GM12874 (cell line): ENCODE data around the gene TMEM61.

ENCODE experiments used
- TF ChIP-seq, protein P1 (sequence below): IDR thresholded peaks from 2 replicates; pipeline ENCODE4 v1.5.1; 2011; ENCODE audit warnings: low read depth, mild to moderate bottlenecking, control low read depth, low read length, moderate library complexity; ENCODE audit not compliant: insufficient read depth

The TMEM61 gene

GRCh38 chr1:54952950-54953718 lies 27.3 kb upstream of the TMEM61 start:
- TF ChIP-seq, protein P1, sequence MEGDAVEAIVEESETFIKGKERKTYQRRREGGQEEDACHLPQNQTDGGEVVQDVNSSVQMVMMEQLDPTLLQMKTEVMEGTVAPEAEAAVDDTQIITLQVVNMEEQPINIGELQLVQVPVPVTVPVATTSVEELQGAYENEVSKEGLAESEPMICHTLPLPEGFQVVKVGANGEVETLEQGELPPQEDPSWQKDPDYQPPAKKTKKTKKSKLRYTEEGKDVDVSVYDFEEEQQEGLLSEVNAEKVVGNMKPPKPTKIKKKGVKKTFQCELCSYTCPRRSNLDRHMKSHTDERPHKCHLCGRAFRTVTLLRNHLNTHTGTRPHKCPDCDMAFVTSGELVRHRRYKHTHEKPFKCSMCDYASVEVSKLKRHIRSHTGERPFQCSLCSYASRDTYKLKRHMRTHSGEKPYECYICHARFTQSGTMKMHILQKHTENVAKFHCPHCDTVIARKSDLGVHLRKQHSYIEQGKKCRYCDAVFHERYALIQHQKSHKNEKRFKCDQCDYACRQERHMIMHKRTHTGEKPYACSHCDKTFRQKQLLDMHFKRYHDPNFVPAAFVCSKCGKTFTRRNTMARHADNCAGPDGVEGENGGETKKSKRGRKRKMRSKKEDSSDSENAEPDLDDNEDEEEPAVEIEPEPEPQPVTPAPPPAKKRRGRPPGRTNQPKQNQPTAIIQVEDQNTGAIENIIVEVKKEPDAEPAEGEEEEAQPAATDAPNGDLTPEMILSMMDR = no peak

GRCh38 chr1:54953846-54954245 lies 26.6 kb upstream of the TMEM61 start:
- TF ChIP-seq, protein P1 = no peak

GRCh38 chr1:54955359-54955758 lies 25.1 kb upstream of the TMEM61 start:
- TF ChIP-seq, protein P1 = no peak

DNA sequence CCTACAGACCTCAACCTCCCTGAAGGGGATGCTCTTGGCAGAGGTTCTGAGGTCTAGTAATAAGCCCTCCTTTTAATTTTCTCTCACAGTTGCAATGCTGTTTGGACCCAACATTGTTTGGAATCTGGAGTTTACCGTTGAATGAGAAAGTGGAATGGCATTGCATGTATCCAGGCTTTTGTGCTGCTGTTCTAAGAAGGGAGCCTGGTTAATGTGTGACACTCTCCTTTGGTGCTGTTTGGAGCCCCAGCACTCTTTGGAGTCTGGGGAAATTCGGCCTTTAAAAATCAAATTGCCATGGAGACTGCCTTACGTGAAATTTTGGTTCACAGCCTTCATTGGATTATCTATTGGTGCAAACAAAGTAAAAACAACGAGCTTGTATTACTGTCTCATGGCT lies 23.7 kb upstream of the TMEM61 start:
- TF ChIP-seq, protein P1 = no peak

DNA sequence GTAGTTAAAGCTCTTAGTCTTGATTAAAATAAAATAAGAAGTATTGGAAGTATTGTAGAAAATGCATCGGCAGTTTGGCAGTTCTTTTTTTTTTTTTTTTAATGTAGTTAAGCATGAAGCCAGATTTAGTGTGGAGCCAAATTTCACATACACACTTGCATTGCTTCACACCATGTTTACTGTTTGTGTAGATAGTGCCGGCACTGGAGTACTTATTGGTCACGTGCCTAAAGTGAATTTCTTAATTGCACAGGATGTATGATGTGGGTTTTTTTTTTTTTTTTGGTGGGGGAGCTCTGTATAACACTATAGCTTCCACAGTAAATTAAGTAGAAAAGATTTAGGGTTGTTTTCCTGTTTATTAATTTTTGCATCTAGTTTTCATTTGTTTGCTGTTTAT lies 21.2 kb upstream of the TMEM61 start:
- TF ChIP-seq, protein P1 = no peak

DNA sequence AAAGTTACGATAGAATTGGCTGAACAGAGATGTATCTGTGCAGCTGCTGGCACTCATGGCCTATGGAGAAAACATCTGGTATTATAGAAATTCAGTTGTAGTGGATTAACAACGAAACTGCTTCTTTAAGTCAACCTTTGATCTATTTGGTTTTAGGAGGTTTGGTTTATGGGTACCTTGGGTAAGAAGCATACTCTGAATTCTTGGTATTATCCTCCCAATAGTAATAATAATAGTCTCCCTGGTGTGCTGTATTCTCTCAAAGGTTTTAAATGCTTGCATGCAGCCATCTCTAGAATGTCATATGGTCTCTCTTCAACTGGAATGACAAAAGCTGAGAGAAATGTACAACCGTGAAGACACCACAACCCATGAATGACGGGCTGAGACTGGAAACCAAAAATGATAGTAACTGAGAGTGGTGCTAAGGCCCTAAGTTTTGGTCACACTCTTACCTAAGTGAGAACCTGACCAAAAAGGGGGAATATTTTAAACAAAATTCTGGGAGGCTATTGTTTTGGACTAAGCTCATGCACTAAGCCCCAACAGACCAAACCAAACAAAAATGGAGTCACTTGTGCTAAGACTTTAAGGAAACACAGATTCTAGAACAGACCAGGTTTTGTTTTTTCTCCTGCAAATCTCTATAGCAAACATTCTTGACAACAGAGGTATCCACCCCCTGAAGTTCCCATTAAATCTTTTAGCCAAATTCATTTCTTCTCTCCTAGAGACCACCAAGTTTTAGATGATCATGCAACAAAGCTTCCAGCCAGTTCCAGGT lies 17.6 kb upstream of the TMEM61 start:
- TF ChIP-seq, protein P1 = no peak

- TF ChIP-seq, protein P1 = no peak
Measured at GRCh38 chr1:54965624-54966340, 14.6 kb upstream of the TMEM61 start.
